Measurements from ENCODE around the gene SLC26A9. TPM values are rescaled to one million over a fixed set of nuclear protein-coding genes. Genes with fewer than 3 reads are reported as not detected.

Gene SLC26A9
- total RNA-seq, 2 donors from 2014 or later = not detected

DNA sequence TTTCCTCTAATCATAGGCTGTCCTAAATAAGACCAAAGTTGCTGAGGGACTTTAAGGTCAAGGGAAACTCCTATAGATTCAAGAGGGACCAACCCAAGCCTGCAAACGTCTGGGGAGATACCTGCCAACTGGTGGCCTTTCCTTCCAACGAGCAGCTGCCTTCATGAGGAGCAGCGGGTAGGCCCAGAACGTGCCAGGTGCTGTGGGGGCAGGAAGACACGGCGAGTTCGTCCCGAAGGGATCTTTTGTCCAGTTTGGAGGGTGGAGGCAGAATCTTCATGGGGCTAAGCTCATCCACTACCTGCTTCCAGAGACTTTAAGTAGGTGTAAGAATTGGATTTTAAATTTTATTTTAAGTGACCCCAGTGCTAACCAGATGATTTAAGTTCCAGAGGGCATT lies 26.0 kb upstream of the SLC26A9 start:
- no peaks in the 10 kb centered on the region for H3K4me1 Mint-ChIP-seq (ENCODE audit: low read depth)
- DNase-seq (no peak), ATAC-seq (replicated peaks in 1 of 2) (no peak)
- H3K4me3 Mint-ChIP-seq = no peak overlapping the region
- no peaks in the 10 kb centered on the region for H3K36me3 Mint-ChIP-seq (ENCODE audit: insufficient read depth in 2 of 2)
- H3K9me3 Mint-ChIP-seq = peaks cover 9 to 10% of the 10 kb centered on the region in 2 donors
- H3K27ac Mint-ChIP-seq = no peak overlapping the region
- H3K27me3 Mint-ChIP-seq (ENCODE audit: low read depth) = no peaks in the 10 kb centered on the region

DNA sequence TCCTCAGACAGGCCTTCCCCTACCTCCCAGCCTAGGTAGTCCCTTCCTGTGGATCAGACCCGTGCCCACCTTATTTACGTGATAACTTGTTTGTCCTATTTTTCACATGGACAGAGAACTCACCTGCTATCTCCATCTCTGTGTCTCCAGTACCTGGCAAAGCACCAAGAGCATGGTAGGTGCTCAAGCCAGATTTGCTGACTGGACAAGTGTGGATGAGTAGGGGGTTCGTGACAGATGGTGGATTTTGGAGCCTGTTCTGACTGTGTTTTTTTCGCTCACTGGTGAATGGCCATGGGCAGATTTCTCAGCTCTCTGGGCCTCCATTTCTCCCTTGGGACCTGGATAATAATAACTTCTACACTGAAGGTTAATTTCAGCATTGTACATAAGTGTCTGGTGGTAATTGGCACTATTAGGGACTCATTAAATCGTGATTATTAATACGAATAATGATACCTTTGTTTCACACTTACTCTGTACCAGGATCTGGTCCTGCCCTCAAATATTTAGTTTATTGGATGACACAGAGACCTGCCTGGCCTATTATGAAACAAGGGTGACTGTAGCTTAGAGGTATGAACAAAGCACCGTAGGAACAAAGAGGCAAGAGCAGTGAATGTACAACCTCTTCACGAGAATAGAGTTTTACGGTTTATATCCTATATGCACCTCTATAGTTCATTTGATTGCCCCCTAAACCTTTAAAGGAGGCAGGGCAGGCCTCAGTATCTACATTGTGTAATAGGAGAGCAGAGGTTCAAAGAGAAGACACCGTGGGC lies 24.5 kb upstream of the SLC26A9 start:
- Mint-ChIP-seq H3K9me3 (no peaks in the 10 kb centered on the region), H3K36me3 (ENCODE audit: insufficient read depth in 2 of 2) (no peaks in the 10 kb centered on the region), H3K27me3 (ENCODE audit: low read depth) (no peaks in the 10 kb centered on the region), H3K4me1 (ENCODE audit: low read depth) (peaks cover 6% of the 10 kb centered on the region), H3K4me3 (no peak overlapping the region), H3K27ac (no peak overlapping the region)
- ATAC-seq (replicated peaks in 1 of 2) (no peak), DNase-seq (no peak)

DNA sequence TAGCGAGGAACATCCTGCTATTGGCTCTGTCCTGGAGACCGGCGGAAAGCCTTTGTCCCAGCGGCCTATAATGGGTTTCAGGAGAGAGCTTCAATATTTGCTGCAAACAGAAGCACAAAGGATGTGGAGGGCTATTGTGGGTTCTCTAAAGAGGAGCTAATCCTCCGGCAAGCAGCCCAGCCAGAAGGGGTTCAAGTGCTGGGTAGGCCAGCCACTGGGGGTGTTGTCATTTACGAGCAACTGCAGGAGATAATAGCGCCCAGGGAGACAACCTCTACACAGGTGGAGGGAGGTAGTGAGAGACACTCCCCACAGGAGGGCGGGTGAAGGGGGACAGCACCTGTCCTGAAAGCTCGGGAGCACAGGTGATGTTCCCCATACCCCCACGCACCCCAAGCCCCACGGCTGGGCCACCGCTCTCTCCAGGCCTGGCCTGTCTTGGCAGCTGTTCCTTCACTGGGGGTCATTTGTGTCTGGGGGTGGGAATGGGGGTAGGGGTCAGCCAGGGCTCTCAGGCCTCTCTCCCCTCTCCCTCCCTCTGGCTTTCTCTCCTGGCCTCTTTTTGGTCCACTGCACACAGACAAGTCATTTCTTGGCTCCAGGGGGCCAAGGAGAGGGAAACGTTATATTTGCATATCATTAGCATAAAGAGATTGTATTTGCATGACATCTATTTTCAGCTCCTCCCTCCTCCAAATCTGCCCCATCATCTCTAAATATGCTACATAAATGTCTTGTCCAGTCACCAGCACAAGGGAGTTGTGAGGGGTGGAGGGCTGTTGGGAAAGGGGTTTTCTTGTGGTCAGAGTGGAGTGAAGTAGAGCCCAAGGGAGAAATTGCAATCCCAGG lies 22.0 kb upstream of the SLC26A9 start:
- Mint-ChIP-seq H3K27me3 (ENCODE audit: low read depth) (peaks cover 14% of the 10 kb centered on the region), H3K4me1 (ENCODE audit: low read depth) (peaks cover 23% of the 10 kb centered on the region), H3K4me3 (no peak overlapping the region), H3K36me3 (ENCODE audit: insufficient read depth in 2 of 2) (no peaks in the 10 kb centered on the region), H3K27ac (no peak overlapping the region), H3K9me3 (no peaks in the 10 kb centered on the region)
- ATAC-seq (replicated peaks in 1 of 2) (no peak), DNase-seq (no peak)

DNA sequence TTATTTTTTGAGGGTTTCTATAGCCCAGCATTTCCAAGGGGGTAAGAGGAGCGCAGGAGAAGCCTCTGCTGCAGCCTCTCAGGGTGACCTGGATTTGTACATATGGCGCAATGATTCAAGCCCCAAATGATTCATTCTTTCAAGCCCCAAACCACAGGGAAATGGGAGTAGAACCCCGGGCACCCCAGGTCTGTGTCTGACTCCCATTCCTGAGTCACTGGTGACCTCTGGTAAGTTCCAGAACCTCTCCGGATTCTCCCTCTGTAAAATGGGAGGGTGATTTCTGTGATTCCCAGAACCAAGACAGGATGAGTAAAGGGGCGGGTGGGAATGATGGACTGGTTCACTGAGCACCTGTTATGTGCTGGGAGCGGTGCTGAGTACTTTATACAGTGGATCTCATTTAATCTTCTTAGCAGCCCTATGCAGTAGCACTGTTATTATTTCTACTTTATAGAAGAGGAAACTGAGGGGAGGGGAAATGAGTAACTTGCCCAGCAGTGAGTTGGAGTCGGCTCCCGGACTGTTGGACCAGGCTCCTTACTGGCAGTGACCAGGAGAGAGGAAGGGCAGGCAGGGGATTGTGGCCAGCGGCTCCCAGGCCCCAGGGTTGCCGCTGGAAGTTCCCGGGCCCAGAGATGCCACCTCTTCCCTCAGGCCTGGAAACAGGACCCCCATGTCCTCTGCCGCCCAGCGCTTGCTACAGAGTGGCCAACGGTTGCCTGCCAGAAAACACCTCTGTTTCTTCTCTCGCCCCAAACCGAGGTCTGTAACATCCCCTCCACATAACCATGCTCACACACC lies 20.3 kb upstream of the SLC26A9 start:
- DNase-seq (peak in 1 of 2 donors; percentile 21), ATAC-seq (replicated peaks in 1 of 2) (peak in 1 of 2 donors; percentile 59)
- peaks cover 25% of the 10 kb centered on the region for H3K27me3 Mint-ChIP-seq (ENCODE audit: low read depth)
- no peaks in the 10 kb centered on the region for H3K36me3 Mint-ChIP-seq (ENCODE audit: insufficient read depth in 2 of 2)
- H3K27ac Mint-ChIP-seq = no peak overlapping the region
- peaks cover 24% of the 10 kb centered on the region for H3K4me1 Mint-ChIP-seq (ENCODE audit: low read depth)
- H3K4me3 Mint-ChIP-seq = peak overlapping the region in 1 of 2 donors; percentile 34
- H3K9me3 Mint-ChIP-seq = no peaks in the 10 kb centered on the region

DNA sequence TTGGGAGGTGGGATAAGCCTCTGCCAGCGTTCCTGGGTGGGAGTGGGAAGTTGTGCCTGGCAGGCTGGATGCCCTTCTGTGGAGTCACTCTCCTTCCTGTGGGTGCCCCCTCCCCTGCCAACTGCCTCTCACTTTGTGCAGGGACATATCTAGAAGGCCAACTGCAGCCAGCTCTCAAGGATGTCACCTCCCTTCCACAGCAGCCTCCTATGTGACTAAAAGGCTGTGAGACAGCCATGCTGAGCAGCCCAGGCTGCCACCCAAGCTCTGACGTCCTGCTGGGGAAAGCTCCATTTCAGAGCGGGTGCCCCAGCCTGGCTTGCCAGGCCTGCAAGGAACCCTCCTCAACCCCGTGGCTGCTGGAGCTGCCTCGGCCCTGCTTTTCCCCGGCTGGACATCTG lies 19.6 kb upstream of the SLC26A9 start:
- H3K27me3 Mint-ChIP-seq (ENCODE audit: low read depth) = peaks cover 25% of the 10 kb centered on the region
- no peaks in the 10 kb centered on the region for H3K36me3 Mint-ChIP-seq (ENCODE audit: insufficient read depth in 2 of 2)
- H3K4me1 Mint-ChIP-seq (ENCODE audit: low read depth) = peaks cover 24% of the 10 kb centered on the region
- H3K9me3 Mint-ChIP-seq = no peaks in the 10 kb centered on the region
- H3K27ac Mint-ChIP-seq = no peak overlapping the region
- no peak for ATAC-seq (replicated peaks in 1 of 2)
- no peak overlapping the region for H3K4me3 Mint-ChIP-seq
- DNase-seq = no peak

DNA sequence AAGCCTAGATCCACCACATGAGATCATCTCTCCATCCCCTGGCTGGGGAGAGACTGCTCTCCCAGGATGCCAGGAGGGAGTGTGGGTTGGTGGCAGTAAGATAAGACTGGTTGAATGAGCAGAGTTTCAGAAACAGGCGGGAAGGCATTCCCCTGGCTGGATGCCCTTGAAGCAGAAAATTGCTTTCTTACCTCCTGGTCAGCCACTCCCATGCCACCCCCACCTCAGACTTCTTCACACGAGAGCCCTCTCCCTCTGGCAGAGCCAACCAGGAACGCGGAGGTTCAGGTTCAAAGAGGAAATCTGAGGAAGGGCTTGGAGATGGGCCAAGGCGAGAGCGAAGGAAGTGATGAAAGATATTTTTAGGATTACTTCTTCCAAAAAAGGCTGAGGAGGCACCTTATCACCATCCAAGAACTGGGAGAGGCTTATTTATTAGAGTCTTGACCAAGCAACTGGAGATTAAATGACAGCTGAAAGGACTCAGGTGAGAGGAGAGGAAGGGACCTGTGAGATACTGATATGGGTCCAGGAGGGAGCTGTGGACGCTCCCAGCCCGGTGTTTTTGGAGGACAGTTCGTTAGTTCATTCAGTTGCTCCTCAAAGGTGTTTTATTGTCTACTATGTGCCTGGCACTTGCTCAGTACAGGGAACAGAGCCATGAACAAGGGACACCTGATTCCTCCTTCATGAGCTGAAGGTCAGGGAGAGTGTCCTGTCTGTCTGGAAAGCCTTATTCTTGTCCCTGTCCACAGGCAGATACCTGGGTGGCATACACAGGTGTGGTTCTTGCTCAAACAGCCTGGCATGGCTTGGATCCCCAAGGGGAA lies 18.9 kb upstream of the SLC26A9 start:
- ATAC-seq (replicated peaks in 1 of 2) (no peak), DNase-seq (no peak)
- H3K9me3 Mint-ChIP-seq = no peaks in the 10 kb centered on the region
- peaks cover 24% of the 10 kb centered on the region for H3K4me1 Mint-ChIP-seq (ENCODE audit: low read depth)
- no peak overlapping the region for H3K27ac Mint-ChIP-seq
- no peak overlapping the region for H3K4me3 Mint-ChIP-seq
- no peaks in the 10 kb centered on the region for H3K36me3 Mint-ChIP-seq (ENCODE audit: insufficient read depth in 2 of 2)
- H3K27me3 Mint-ChIP-seq (ENCODE audit: low read depth) = peaks cover 25% of the 10 kb centered on the region

DNA sequence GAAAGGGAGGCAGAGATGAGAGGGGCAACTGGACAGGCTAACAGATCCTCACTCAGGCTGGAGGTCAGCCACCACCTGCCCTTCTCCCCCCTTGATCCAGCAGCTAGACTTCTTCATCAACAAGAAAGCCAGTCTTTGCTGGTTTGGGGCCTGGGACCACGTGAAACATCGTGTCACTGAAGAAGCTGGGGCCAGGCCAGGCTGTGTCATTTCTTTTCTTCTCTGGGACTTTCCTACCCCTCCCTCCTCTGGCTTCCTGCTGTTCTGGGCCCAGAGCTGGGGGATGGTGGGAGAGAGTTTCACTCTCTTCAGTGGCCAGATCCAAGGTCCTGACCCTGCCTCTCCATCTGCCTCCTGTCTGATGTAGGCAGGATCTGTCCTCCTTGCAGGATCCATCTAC lies 18.1 kb upstream of the SLC26A9 start:
- no peaks in the 10 kb centered on the region for H3K9me3 Mint-ChIP-seq
- no peaks in the 10 kb centered on the region for H3K36me3 Mint-ChIP-seq (ENCODE audit: insufficient read depth in 2 of 2)
- H3K4me1 Mint-ChIP-seq (ENCODE audit: low read depth) = peaks cover 24% of the 10 kb centered on the region
- no peak overlapping the region for H3K27ac Mint-ChIP-seq
- H3K27me3 Mint-ChIP-seq (ENCODE audit: low read depth) = peaks cover 25% of the 10 kb centered on the region
- peak; percentile 41 to 43 for DNase-seq
- H3K4me3 Mint-ChIP-seq = no peak overlapping the region
- ATAC-seq (replicated peaks in 1 of 2) = peak; percentile 83 to 92

DNA sequence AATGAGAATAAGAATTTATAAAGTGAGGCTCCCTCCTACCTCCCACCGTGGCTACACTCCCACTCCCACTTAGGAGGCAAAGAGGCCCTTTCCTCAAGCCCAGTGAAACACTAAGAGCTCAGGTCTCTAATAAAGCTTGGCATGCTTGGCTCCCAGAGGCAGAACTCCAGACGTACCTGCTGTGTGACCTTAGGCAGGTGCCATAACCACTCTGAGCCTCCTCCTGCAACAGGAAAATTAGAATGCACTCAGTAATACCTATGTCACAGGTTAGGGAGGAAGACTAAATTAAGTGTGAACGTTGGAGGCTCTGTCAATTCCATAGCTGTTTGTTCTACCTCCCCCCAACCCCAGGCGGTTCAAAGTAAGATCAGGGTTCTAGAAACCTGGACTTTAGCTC lies 16.5 kb upstream of the SLC26A9 start:
- Mint-ChIP-seq H3K27me3 (ENCODE audit: low read depth) (peaks cover 39% of the 10 kb centered on the region), H3K27ac (no peak overlapping the region), H3K4me3 (no peak overlapping the region), H3K36me3 (ENCODE audit: insufficient read depth in 2 of 2) (no peaks in the 10 kb centered on the region), H3K4me1 (ENCODE audit: low read depth) (peaks cover 24% of the 10 kb centered on the region), H3K9me3 (no peaks in the 10 kb centered on the region)
- DNase-seq = no peak
- ATAC-seq (replicated peaks in 1 of 2) = no peak

DNA sequence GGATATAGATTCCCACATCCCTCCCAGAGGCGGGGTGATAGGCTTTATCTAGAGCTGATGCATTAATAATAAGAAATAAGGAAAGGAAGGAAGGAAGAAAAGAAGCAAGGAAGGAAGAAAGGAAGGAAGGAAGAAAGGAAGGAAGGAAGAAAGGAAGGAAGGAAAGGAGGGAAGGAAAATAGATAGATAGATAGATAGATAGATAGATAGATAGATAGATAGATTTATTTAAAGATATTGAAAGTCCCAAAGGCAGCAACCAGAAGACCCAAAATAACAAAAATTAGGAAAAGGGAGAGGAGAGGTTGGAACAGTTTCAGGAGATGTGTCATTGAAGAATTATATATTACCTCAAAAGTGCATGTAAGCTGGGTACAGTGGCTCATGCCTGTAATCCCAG lies 12.2 kb upstream of the SLC26A9 start:
- no peak overlapping the region for H3K4me3 Mint-ChIP-seq
- no peak for DNase-seq
- no peak for ATAC-seq (replicated peaks in 1 of 2)
- no peaks in the 10 kb centered on the region for H3K9me3 Mint-ChIP-seq
- no peaks in the 10 kb centered on the region for H3K36me3 Mint-ChIP-seq (ENCODE audit: insufficient read depth in 2 of 2)
- H3K27me3 Mint-ChIP-seq (ENCODE audit: low read depth) = peaks cover 28% of the 10 kb centered on the region
- no peak overlapping the region for H3K27ac Mint-ChIP-seq
- H3K4me1 Mint-ChIP-seq (ENCODE audit: low read depth) = peaks cover 4% of the 10 kb centered on the region

DNA sequence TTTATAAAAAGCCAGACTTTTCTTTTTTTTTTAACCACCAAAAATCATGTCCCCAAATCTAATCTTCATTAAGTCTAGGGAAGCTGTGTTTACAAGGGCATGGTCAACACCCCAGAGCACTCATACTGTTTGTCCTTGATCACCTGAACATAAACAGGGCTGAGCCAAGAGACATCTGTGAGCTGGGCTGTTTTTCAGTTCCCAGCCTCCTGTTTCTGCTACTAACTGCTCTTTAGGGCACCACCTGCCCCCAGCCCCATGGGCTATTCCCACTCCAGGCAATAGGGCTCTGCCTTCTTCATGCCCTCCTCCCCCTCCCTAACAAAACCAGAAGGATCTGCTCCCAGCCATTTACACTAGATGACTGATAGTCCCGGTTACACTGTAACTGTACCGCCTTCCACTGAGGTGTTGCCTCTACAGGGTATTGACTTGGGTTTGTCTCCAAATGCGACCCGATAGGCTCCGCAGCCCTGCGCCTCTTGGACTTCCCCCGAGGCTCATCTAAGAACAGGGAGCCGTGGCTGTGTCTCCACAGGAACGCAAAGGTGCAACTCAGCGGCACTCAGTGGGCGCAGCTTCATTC lies 11.7 kb upstream of the SLC26A9 start:
- H3K27me3 Mint-ChIP-seq (ENCODE audit: low read depth) = peaks cover 24% of the 10 kb centered on the region
- H3K4me1 Mint-ChIP-seq (ENCODE audit: low read depth) = no peaks in the 10 kb centered on the region
- H3K4me3 Mint-ChIP-seq = no peak overlapping the region
- no peaks in the 10 kb centered on the region for H3K9me3 Mint-ChIP-seq
- no peaks in the 10 kb centered on the region for H3K36me3 Mint-ChIP-seq (ENCODE audit: insufficient read depth in 2 of 2)
- ATAC-seq (replicated peaks in 1 of 2) (no peak), DNase-seq (no peak)
- no peak overlapping the region for H3K27ac Mint-ChIP-seq

DNA sequence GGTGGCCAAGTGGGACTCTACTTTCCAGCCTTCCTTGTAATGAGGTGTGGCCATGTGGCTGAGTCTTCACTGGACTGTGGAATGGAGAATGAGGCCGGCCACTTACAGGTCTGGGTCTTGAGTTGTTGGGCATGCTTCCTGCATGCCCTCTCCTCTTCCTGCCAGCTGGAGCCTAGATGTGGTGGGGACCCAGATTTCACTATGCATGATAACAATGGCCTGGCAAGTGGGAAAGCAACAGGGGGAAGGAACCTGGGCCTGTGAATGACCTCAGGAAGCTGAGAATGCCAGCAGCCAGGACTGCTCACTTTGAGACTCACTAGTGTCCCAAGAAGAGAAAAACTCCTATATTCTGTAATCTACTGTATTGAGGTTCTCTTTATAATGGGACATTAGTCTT lies 8.5 kb upstream of the SLC26A9 start:
- Mint-ChIP-seq H3K27ac (no peak overlapping the region), H3K4me3 (no peak overlapping the region), H3K4me1 (ENCODE audit: low read depth) (no peaks in the 10 kb centered on the region), H3K36me3 (ENCODE audit: insufficient read depth in 2 of 2) (no peaks in the 10 kb centered on the region), H3K27me3 (ENCODE audit: low read depth) (peaks cover 14% of the 10 kb centered on the region), H3K9me3 (no peaks in the 10 kb centered on the region)
- no peak for ATAC-seq (replicated peaks in 1 of 2)
- no peak for DNase-seq

DNA sequence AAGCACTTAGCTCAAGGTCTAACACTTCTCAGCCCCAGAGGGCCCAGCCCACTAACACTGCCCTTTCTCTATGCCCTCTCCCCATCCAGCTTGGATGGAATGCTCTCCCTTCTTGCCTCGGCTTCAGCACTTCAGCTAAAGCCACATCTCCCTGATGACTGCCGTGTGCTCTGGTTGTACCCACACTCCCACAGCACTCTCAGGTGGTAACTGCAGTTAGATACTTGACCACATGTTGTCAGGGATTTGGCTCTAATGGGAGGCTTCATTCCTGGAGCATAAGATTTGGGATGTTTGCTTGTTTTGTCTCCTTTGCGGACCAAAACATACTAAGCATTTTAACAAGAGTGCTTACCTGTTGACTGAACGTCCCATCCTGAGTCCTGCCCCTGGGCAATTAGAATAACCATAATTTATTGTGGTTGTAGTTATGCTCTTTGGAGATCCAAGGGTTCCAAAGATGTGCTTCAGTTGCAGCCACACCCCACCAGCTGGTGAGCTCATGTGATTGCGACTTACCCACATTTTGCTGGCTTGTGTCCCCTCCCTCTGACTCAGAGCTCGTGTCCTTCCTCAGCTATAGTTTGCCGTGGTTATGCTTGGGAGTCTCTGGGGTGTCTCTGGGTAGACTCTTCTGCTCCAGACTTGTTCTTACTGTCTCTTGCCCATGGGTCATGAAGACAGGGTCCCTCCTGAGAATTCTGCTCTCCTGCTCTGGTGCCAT lies 7.7 kb upstream of the SLC26A9 start:
- Mint-ChIP-seq H3K4me3 (no peak overlapping the region), H3K9me3 (no peaks in the 10 kb centered on the region), H3K36me3 (ENCODE audit: insufficient read depth in 2 of 2) (no peaks in the 10 kb centered on the region), H3K4me1 (ENCODE audit: low read depth) (no peaks in the 10 kb centered on the region), H3K27ac (no peak overlapping the region), H3K27me3 (ENCODE audit: low read depth) (peaks cover 18% of the 10 kb centered on the region)
- no peak for ATAC-seq (replicated peaks in 1 of 2)
- DNase-seq = no peak

All from activated T-cell treated with anti-CD3 and anti-CD28 coated beads, Interleukin-2, amount 50 U/mL, for 72 hours (primary cell).